CD4-positive, alpha-beta memory T cell (primary cell): Measurements from ENCODE around the gene CUX1. TPM values are rescaled to one million over a fixed set of nuclear protein-coding genes. Genes with fewer than 3 reads are reported as not detected.

Source experiments
- CTCF ChIA-PET: fragments of 350-600 bp; sonication (Branson Sonifier 250); formaldehyde crosslinking; loops from one replicate; lab custom pipeline; 2021; ENCODE audit warnings: inconsistent platforms; ENCODE audit not compliant: partially characterized antibody; lab: Charles Lee
- POLR2A ChIA-PET: fragments of 350-600 bp; sonication (Branson Sonifier 250); formaldehyde crosslinking; loops from one replicate; lab custom pipeline; 2021; ENCODE audit not compliant: partially characterized antibody; lab: Charles Lee
- DNase-seq, 5 donors: peaks; one replicate each; pipeline versions ENCODE4 v3.0.0 to v3.0.0-alpha.2; 2020 to 2022; ENCODE audit warnings: mixed read lengths in 1 of 5
- H3K27ac ChIP-seq: one replicate; pipeline ENCODE4 v1.7.0; 2013; ENCODE audit warnings: low read depth, low read length
- H3K27me3 ChIP-seq: 2 replicates; pipeline ENCODE4 v1.7.0; 2013; ENCODE audit warnings: mild to moderate bottlenecking, low read length, moderate library complexity; ENCODE audit not compliant: insufficient read depth
- H3K36me3 ChIP-seq: 2 replicates; pipeline ENCODE4 v1.7.0; 2013; ENCODE audit warnings: mild to moderate bottlenecking, low read length, moderate library complexity; ENCODE audit not compliant: insufficient read depth
- H3K4me1 ChIP-seq: 2 replicates; pipeline ENCODE4 v1.7.0; 2013; ENCODE audit warnings: mild to moderate bottlenecking, low read length, moderate library complexity; ENCODE audit not compliant: insufficient read depth
- H3K4me3 ChIP-seq, 2 donors: one replicate each; pipeline ENCODE4 v1.7.0; 2013; ENCODE audit warnings: low read length in 2 of 2, mild to moderate bottlenecking in 1 of 2
- H3K9me3 ChIP-seq, 2 donors: one replicate each; pipeline ENCODE4 v1.7.0; 2013; ENCODE audit warnings: low read length in 2 of 2, control low read depth in 1 of 2; ENCODE audit not compliant: control insufficient read depth in 1 of 2
- H3K27ac Mint-ChIP-seq, 7 donors: one replicate each; pipeline ENCODE4 v1.8.0; 2020 to 2021; ENCODE audit warnings: mixed read lengths in 7 of 7, mild to moderate bottlenecking in 6 of 7, inconsistent platforms in 3 of 7, moderate library complexity in 3 of 7
- H3K27me3 Mint-ChIP-seq, 2 donors: one replicate each; pipeline ENCODE4 v1.8.0; 2020 to 2021; ENCODE audit warnings: mixed read lengths in 2 of 2
- H3K36me3 Mint-ChIP-seq, 2 donors: one replicate each; pipeline ENCODE4 v1.8.0; 2020 to 2021; ENCODE audit warnings: mixed read lengths in 2 of 2, inconsistent platforms in 1 of 2, mild to moderate bottlenecking in 1 of 2
- H3K4me1 Mint-ChIP-seq, 4 donors: one replicate each; pipeline ENCODE4 v1.8.0; 2020 to 2021; ENCODE audit warnings: mixed read lengths in 4 of 4, mild to moderate bottlenecking in 1 of 4
- H3K4me3 Mint-ChIP-seq, 8 donors: one replicate each; pipeline ENCODE4 v1.8.0; 2020 to 2021; ENCODE audit warnings: mixed read lengths in 8 of 8, mild to moderate bottlenecking in 7 of 8, moderate library complexity in 6 of 8, inconsistent platforms in 3 of 8
- H3K9me3 Mint-ChIP-seq, 8 donors: one replicate each; pipeline ENCODE4 v1.8.0; 2020 to 2021; ENCODE audit warnings: mixed read lengths in 8 of 8, mild to moderate bottlenecking in 5 of 8, inconsistent platforms in 3 of 8, moderate library complexity in 1 of 8
- intact Hi-C: fragments of 100-400 bp; cut with micrococcal nuclease; formaldehyde crosslinking; loops from one replicate; pipeline ENCODE4 v1.15.1; 2023
- polyA plus RNA-seq, 2 donors: library from polyadenylated mRNA; unstranded; fragments of 300-500 nt; fragmentation: Illumina TruSeq; gene quantifications; one replicate each; pipeline ENCODE4 v1.2.3, GENCODE V29; 2021
- total RNA-seq, 2 experiments: library from RNA; stranded (reverse); gene quantifications; one replicate each; pipeline ENCODE4 v1.2.3, GENCODE V29; 2021

Gene CUX1
- total and polyA plus RNA-seq, 4 experiments from 2014 or later: 2.1 to 47.6 (median 36.1) TPM

DNA sequence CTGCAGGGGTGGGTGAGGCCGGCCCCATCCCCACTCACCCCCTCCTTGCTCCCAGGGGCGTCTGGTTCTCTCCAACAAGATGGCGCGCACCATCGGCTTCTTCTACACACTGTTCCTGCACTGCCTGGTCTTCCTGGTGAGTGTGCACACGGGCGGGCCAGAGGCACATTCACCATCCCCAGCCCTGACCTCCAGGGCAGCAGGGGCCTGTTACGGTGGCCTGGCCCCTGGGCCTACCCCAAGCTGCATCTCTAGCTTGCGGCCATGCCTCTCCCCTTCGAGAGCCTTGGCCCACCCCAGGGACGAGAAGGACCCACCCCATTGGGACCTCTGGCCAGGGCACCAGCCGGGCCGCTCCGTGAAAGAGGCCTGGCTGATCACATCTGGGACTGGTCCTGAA lies 464.4 kb downstream of the CUX1 start:
- CTCF ChIA-PET: interaction anchor here (1.1 to 6.5 kb wide), 3 partner anchors 106 to 114 kb away, joined by 3 to 59 read pairs (median 4); partner anchors contain the start of gene PRKRIP1
- Mint-ChIP-seq H3K4me3 (no peak overlapping the region), H3K9me3 (no peaks in the 10 kb centered on the region), H3K27ac (peak overlapping the region in 2 of 7 donors; percentile 2 to 48), H3K27me3 (no peaks in the 10 kb centered on the region), H3K36me3 (no peaks in the 10 kb centered on the region), H3K4me1 (peaks cover 12 to 27% (median 19%) of the 10 kb centered on the region in 4 donors)
- Histone ChIP-seq H3K27me3 (no peaks in the 10 kb centered on the region), H3K36me3 (no peaks in the 10 kb centered on the region), H3K4me1 (peaks cover 17% of the 10 kb centered on the region), H3K9me3 (no peaks in the 10 kb centered on the region), H3K27ac (no peak overlapping the region), H3K4me3 (no peak overlapping the region)
- peak in 1 of 5 donors; percentile 21 for DNase-seq
- intact Hi-C loops: loop anchor here (10.0 kb wide), 1 partner anchor 83 kb away; no protein-coding TSS in a partner anchor
- POLR2A ChIA-PET: no interaction called here

DNA sequence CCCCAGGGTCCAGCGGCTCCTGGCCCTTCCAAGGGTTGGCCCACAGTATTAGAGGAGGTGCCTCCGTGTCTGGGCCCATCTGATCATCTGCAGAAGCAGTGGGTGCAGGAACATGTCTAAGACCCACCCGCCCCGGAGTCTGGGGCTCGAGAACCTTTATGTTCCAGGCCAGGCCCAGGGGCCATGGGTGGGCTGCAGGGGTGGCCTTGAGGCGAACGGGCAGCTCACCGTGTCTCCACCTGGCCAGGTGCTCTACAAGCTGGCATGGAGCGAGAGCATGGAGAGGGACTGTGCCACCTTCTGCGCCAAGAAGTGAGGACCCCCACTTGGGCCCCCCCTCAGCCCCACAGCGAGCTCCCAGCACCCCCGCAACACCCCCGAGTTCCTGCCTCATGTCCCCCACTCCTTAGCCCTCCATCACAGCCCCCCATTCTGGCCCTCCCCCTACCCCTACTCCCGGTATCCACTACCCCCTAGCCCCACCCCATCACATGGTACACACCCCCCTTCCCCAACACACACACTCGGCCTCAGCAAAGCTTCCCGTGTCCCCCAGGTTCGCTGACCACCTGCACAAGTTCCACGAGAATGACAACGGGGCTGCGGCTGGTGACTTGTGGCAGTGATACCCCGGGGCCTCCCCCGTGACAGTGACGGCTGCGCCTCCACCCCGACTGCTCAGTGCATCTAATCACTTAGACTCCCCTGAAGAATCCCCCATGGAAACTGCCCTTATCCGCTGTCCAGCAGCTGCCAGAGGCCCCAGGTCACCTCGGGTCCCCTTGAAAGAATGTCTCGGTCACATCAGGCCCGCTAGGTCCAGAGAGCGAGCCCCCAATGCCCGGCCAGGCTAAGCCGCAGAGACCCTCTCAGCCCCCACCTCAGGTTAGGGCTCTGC lies 465.3 kb downstream of the CUX1 start:
- ChIA-PET CTCF (interaction anchor here (0.5 to 6.5 kb wide), 4 partner anchors 105 to 779 kb away, joined by 3 to 59 read pairs (median 4); partner anchors contain the start of gene PRKRIP1), POLR2A (interaction anchor here (2.6 kb wide), 1 partner anchor 113 kb away, joined by 8 read pairs; the partner anchor contains the start of gene PRKRIP1)
- Mint-ChIP-seq H3K27ac (peak overlapping the region in 2 of 7 donors; percentile 35 to 53), H3K36me3 (no peaks in the 10 kb centered on the region), H3K9me3 (no peaks in the 10 kb centered on the region), H3K27me3 (no peaks in the 10 kb centered on the region), H3K4me1 (peaks cover 12 to 27% (median 19%) of the 10 kb centered on the region in 4 donors), H3K4me3 (no peak overlapping the region)
- H3K27ac ChIP-seq: no peak overlapping the region
- no peak overlapping the region for H3K4me3 ChIP-seq
- peak in 1 of 5 donors; percentile 24 for DNase-seq
- no peaks in the 10 kb centered on the region for H3K36me3 ChIP-seq
- intact Hi-C loops: loop anchor here (10.0 kb wide), 1 partner anchor 82 kb away; no protein-coding TSS in a partner anchor
- H3K9me3 ChIP-seq: no peaks in the 10 kb centered on the region
- H3K27me3 ChIP-seq: no peaks in the 10 kb centered on the region
- H3K4me1 ChIP-seq: peaks cover 21% of the 10 kb centered on the region

DNA sequence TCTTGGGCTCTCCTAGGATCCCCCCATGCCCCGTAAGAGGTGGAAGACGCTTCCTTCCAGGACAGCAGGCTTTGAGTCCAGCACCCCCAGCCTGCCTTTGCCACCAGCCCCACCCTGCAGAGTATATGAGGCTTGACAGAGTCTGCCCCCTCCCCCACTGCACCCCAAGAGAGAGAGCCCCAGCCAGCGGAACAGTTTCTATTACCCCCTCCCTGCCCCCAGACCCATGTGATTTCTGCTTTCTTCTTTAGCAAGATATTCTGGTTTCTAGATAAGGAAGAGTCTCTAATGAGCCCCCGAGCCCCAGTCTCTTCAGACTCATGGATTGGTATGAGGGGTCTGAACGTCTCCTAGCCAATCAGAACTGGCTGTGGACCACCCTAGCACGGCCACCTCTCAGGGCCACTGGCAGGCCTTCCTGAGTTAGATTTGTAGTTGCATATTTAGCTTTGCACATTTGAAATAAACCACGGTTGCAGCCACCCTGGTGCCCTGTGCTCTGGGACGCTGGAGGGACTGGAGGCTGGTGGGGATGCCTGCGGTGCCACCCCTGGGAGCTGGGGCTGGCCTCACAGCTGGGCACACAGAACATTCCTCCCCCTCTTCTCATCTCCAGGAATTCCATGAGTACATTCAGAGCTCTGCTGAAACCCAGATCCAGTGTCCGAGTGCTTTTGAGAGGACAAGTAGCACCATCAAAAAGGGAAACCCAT lies 466.2 kb downstream of the CUX1 start:
- peak in 1 of 5 donors; percentile 19 for DNase-seq
- ChIA-PET CTCF (interaction anchor here (1.1 to 1.7 kb wide), 4 partner anchors 11 to 112 kb away, joined by 3 to 8 read pairs (median 4); partner anchors contain the start of gene PRKRIP1), POLR2A (interaction anchor here (2.6 kb wide), 1 partner anchor 112 kb away, joined by 8 read pairs; the partner anchor contains the start of gene PRKRIP1)
- Histone ChIP-seq H3K4me3 (no peak overlapping the region), H3K27me3 (no peaks in the 10 kb centered on the region), H3K4me1 (peaks cover 29% of the 10 kb centered on the region), H3K36me3 (no peaks in the 10 kb centered on the region), H3K27ac (no peak overlapping the region), H3K9me3 (no peaks in the 10 kb centered on the region)
- peak overlapping the region in 5 of 7 donors; percentile 48 to 91 (median 68) for H3K27ac Mint-ChIP-seq
- H3K4me3 Mint-ChIP-seq: peak overlapping the region in 1 of 8 donors; percentile 15
- H3K9me3 Mint-ChIP-seq: no peaks in the 10 kb centered on the region
- H3K4me1 Mint-ChIP-seq: peaks cover 15 to 32% (median 24%) of the 10 kb centered on the region in 4 donors
- intact Hi-C loops: loop anchor here (10.0 kb wide), 1 partner anchor 81 kb away; no protein-coding TSS in a partner anchor
- no peaks in the 10 kb centered on the region for H3K36me3 Mint-ChIP-seq
- no peaks in the 10 kb centered on the region for H3K27me3 Mint-ChIP-seq

DNA sequence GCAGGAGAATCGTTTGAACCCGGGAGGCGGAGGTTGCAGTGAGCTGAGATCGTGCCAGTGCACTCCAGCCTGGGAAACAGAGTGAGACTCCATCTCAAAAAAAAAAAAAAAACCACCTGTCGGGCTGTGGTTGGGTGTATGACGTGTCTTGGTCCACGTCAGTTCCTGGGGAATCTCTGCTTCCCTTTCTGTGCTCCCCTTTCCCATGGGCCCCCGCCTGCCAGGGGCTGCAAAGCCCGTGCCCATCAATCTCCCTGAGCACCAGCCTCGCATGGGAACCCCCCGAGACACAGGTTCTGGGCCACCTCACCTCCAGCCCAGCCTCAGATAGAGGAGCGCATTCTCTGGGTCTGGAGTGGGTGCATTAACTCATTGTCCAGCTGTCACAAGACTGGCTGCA lies 467.0 kb downstream of the CUX1 start:
- Mint-ChIP-seq H3K4me3 (peak overlapping the region; percentile 51 to 87 (median 74)), H3K27ac (peak overlapping the region; percentile 78 to 92 (median 88)), H3K27me3 (no peaks in the 10 kb centered on the region), H3K4me1 (peaks cover 15 to 39% (median 24%) of the 10 kb centered on the region in 4 donors), H3K9me3 (no peaks in the 10 kb centered on the region), H3K36me3 (no peaks in the 10 kb centered on the region)
- Histone ChIP-seq H3K36me3 (no peaks in the 10 kb centered on the region), H3K4me1 (peaks cover 29% of the 10 kb centered on the region), H3K4me3 (no peak overlapping the region), H3K27me3 (no peaks in the 10 kb centered on the region), H3K27ac (no peak overlapping the region), H3K9me3 (no peaks in the 10 kb centered on the region)
- DNase-seq: peak; percentile 27 to 55 (median 33)
- POLR2A ChIA-PET: interaction anchor here (2.6 kb wide), 1 partner anchor 111 kb away, joined by 8 read pairs; the partner anchor contains the start of gene PRKRIP1
- CTCF ChIA-PET: interaction anchor here (1.1 to 1.7 kb wide), 3 partner anchors 12 to 111 kb away, joined by 3 to 8 read pairs (median 3); no protein-coding TSS in a partner anchor
- intact Hi-C loops: loop anchor here (10.0 kb wide), 1 partner anchor 80 kb away; no protein-coding TSS in a partner anchor

DNA sequence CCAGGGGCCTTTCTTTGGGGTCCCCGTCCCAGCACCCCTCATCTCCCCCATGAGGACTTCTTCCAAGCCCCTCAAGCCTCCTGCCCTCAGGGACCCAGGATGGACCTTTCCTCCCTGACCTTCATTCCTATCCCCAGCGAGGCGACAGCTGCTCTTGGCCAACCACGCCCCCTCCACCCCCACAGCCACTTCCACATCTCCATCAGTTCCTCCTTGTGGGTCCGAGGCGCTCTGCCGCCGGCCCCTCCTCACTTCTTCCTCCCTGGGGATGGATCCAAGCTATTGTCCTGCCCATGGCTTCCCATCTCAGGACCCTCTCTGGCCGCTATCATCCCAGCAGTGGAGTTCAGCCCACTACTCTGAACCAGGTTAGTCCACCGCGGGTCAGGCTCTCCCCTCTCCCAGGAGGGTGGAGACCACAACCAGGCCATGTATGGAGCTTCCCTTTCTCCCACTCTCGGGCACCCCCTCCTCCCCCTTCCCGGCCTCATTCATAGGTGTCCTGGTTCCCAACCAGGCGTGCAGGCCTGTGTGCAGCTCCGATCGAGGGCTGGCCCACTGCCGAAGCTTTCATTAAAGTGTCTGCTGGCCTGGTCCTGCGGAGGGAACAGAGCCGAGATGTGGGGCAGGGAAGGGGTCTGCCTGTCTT lies 467.6 kb downstream of the CUX1 start:
- H3K27me3 ChIP-seq: no peaks in the 10 kb centered on the region
- peaks cover 29% of the 10 kb centered on the region for H3K4me1 ChIP-seq
- Mint-ChIP-seq H3K27me3 (no peaks in the 10 kb centered on the region), H3K36me3 (no peaks in the 10 kb centered on the region), H3K27ac (peak overlapping the region; percentile 78 to 92 (median 88)), H3K4me1 (peaks cover 15 to 42% (median 22%) of the 10 kb centered on the region in 4 donors), H3K4me3 (peak overlapping the region; percentile 51 to 87 (median 79)), H3K9me3 (no peaks in the 10 kb centered on the region)
- intact Hi-C loops: loop anchor here (5.0 to 10.0 kb wide), 2 partner anchors 80 to 177 kb away; partner anchors contain the start of genes ALKBH4 and LRWD1
- H3K27ac ChIP-seq: no peak overlapping the region
- POLR2A ChIA-PET: interaction anchor here (2.6 kb wide), 1 partner anchor 111 kb away, joined by 8 read pairs; the partner anchor contains the start of gene PRKRIP1
- H3K4me3 ChIP-seq: no peak overlapping the region
- DNase-seq: no peak
- H3K36me3 ChIP-seq: no peaks in the 10 kb centered on the region
- CTCF ChIA-PET: interaction anchor here (1.1 to 1.7 kb wide), 3 partner anchors 12 to 110 kb away, joined by 3 to 8 read pairs (median 3); no protein-coding TSS in a partner anchor
- no peaks in the 10 kb centered on the region for H3K9me3 ChIP-seq
